Dermis blood vessel endothelial cell (primary cell): ENCODE data around the gene HMGN1. TPM values are rescaled to one million over a fixed set of nuclear protein-coding genes. Genes with fewer than 3 reads are reported as not detected.

Experiments used
- DNase-seq: peaks from one replicate; pipeline ENCODE4 v3.0.0; 2010
- total RNA-seq: library from RNA; depleted of rRNA; stranded (reverse); fragments of >200 nt; gene quantifications from 2 replicates; pipeline ENCODE4 v1.2.3, GENCODE V29; 2014

HMGN1 gene
- total RNA-seq, 1 donor from 2014 or later: 223 TPM

DNA sequence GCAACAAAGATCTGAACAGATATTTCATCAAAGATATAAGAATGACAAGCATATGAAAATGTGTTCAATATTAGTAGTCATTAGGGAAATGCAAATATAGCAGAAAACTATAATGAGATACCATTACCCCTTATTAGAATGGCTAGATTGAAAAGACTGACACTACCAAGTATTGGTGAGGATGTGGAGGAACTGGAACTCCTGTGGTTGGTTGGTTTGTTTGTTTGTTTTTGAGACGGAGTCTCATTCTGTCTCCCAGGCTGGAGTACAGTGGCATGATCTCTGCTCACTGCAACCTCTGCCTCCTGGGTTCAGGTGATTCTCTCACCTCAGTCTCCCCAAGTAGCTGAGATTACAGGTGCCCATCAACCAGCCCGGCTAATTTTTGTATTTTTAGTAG, 18.9 kb upstream of the HMGN1 start:
- DNase-seq: no peak

DNA sequence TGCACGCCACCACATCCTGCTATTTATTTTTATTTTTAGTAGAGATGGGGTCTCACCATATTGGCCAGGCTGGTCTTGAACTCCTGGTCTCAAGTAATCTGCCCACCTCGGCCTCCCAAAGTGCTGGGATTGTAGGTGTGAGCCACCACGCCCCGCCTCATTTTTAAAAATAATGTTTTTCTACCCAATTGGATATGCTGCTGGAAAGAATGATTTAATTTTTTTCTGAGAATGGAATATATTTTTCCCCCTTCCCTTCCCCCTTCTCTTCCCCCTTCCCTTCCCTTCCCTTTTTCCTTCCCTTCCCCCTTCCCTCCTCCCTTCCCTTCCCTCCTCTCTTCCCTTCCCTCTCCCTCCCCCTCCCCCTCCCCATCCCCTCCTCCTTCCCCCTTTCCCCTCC, 17.7 kb upstream of the HMGN1 start:
- DNase-seq: no peak

- no peak for DNase-seq
Observed at GRCh38 chr21:39364949-39365348, 16.1 kb upstream of the HMGN1 start.

- DNase-seq: no peak
Observed at GRCh38 chr21:39363607-39364555, 15.0 kb upstream of the HMGN1 start.

- DNase-seq: no peak
Observed at GRCh38 chr21:39362733-39363132, 13.8 kb upstream of the HMGN1 start.

DNA sequence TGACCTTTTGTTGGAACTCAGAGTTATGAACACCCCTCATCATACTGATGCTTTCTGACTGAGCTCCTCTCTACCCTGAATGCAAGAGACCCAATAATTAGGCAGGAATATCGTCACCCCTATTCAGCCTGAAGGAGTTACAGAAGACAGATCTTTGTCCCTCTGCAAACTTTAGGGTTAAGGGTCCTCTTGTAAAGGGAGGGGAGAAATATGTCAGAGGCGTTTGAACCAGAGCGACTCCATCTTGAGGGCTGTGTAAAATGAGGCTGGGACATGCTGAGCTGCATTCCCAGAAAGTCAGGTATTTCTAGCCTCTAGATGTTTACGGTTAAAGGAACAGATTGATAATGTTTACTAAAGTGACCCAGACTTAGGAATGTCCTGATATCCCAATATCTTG, 10.5 kb upstream of the HMGN1 start:
- no peak for DNase-seq

- DNase-seq: no peak
Observed at GRCh38 chr21:39353295-39353694, 4.4 kb upstream of the HMGN1 start.

DNA sequence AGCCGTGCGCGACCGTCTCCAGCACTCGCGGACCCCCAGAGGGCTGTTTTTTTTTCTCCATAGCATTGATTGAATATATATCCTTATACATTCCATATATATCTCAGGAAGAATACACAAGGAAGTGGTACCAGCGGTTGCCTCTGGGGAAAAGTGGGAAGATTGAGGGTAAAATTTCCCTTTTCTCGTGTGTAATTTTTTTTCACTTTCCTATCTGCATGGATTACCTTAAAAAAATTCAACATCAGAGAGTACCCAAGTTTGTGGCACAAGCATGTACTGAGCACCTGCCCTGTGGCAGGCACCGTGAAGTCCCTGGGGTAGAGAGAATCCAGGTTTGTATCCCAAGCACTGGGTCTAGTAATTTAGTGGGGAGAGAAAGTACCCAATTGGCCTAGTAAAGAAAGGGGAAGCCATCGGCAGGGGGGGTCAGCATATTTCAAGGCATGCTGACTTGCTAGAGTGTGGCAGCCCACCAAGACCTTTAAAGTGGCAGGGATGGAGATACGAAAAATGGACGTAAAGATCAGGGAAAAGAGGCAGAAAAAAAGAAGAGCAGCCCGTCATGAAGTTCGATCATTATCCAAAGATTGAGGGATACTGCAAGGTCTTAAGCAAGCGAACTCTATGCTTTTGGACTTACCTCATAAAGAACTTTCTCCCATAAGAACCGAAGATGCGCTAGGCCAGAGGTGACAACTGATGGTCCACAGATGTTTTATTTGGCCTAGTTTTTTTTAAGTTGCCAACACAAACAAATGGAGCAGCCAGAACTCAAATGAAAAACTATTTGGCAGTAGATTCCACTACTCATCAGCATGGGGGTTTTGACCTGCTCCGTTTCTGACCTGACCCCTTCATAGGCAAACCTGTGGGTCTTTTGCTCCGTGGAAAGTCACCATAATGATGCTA, 1.5 kb upstream of the HMGN1 start:
- DNase-seq: no peak

DNA sequence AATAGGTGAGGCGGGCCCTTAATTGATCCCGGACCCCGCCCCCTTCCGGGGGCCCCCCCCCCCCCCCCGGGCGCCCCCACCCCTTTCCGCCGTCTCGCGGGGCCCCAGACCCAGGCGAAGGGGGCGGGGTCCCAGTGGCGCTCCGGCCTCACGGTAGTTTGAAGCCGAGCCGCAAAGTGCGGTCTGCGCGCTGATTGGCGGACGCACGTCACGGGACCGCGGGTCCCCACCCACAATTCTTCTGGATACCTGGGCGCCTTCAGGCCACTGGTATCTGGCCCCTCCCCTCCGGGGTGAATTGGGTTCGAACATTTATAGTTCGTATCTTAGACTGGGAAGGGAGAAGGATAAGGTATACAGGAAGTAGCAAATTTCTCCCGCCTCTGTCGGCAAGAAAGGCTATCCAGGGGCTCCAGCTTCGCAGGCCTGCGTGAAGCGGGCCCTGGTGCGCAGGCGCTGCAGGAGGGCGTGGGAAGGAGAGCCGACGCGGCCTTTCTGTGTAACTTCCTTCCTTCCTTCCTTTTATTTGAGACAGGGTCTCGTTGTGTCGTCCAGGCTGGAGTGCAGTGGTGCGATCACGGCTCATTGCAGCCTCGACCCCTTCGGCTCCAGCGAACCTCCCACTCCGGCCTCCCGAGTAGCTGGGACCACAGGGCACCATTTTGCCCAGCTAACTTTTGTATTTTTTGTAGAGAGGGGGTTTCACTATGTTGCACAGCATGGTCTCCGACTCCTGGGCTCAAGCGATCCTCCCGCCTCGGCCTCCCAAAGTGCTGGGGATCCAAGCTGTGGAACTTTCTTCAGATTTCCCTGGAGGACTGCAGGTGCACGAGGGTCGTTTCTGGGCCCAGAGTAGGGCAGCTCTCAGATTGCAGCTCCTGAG, 564 bp upstream of the HMGN1 start:
- DNase-seq: peak; percentile 97

GRCh38 chr21:39348040-39348354, 891 bp downstream of the HMGN1 start:
- no peak for DNase-seq

DNA sequence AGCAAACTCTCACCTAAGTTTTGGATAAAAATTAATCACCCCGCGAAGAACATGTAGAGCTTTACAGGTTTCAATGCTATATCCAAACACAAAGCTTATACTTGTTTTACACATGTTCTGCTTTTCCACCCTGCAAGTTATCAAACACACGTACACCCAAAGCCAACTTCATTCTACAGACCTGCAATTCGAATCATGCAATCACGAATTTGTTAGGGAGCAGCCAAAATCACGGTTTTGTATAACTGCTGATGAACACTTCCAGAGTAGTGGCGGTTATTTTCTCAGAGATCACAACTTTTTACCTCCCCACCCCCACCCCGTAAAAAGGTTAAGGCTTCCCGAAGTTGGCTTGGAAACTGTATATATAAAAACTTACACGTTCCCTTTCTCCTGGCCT, 1.4 kb downstream of the HMGN1 start:
- no peak for DNase-seq

DNA sequence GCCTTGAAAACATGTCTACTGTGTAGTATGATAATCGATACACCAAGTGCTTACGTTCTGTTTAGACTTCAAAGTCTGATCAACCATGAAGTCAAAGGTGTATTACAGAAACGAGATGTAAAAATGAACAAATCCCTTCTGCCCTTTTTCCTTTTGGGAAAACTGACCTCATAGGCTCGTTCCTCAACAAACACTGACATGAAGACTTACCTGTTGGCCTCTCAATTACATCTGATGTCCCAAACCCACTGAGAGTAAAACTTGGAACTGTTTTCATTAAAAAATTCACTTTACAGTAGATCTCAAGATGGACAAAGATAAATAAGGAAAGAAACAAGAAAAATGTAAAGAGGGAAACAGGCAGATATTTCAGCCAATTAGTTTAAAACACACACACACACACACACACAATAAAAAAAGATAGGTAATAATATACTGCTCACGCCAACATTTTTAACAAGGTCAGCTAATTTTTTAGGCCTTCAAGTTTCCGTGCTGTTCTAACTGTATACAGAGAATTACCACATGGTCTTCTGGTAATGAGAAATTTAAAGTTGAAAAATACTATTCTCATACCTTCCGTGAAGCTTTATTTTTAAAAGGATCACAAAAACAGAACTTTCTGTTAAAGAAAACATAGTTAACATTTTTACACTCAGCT, 2.1 kb downstream of the HMGN1 start:
- DNase-seq: no peak

- DNase-seq: no peak
Observed at GRCh38 chr21:39346206-39346605, 2.7 kb downstream of the HMGN1 start.

GRCh38 chr21:39345440-39345839, 3.4 kb downstream of the HMGN1 start:
- DNase-seq: no peak

GRCh38 chr21:39344848-39345247, 4.0 kb downstream of the HMGN1 start:
- no peak for DNase-seq

DNA sequence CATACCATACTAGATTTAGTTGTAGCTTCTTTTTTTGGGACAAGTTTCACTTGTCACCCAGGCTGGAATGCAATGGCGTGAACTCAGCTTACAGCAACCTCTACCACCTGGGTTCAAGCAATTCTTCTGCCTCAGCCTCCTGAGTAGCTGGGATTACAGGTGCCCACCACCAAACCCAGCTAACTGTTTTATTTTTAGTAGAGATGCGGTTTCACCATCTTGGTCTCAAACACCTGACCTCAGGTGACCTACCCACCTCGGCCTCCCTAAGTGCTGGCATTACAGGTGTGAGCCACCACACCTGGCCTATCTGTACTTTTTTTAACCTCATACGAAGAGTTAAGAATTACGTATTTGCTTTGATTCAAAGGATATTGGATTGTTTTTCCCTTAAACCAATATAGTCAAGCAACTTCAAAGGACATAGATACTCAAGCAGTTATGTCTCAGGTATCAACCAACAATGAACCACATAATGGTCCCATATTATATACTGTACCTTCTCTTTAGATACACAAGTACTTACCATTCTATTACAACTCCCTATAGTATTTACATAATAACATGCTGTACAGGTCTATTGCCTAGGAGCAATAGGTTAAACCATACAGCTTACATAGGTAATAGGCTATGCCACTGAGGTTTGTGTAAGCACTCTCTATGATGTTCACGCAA, 7.5 kb downstream of the HMGN1 start:
- DNase-seq: no peak

DNA sequence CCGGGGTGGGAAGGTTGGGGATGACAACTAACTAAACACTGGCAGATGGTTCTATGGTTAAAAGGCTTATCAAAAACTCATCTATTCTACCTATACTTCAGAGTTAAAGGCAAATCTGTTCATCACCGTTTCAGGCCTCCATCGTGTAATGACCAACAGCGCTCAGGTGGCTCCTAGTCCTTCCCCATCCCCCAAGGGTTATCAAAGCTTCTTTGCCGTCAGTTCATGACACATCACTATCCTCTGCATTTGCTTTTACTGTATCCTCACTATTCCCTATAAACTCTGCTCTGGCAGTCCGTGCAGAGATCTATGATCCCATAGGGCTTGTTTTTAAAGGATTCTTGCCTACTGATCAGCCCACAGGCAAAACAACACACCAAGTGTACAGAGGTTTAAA, 8.2 kb downstream of the HMGN1 start:
- no peak for DNase-seq

GRCh38 chr21:39339231-39339630, 9.7 kb downstream of the HMGN1 start:
- no peak for DNase-seq

DNA sequence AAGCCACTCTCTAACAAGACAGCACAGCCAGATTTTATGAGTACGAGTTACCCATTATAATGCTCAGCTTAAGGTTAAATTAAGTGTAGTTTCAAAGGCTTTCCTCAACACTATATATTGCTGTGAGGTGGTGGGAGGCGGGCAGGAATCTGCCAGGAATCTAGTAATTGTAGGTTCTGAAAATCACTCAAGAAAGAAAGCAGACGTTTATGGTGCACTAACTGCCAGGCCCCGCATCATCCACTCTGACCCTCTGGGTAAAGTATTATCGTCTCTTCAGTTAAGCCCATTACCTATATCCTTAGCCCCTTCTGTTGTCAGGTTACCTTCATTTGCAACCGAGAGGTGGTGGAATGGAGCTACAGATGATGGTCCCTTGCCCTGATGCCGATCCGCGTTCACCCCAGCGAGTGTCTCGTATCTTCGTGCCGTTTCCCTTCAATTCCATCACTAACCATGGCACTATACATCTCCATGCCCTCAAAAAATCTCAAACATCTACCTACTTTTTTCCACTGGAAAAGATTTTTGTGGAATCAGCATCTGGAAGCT, 12.4 kb downstream of the HMGN1 start:
- DNase-seq: no peak

DNA sequence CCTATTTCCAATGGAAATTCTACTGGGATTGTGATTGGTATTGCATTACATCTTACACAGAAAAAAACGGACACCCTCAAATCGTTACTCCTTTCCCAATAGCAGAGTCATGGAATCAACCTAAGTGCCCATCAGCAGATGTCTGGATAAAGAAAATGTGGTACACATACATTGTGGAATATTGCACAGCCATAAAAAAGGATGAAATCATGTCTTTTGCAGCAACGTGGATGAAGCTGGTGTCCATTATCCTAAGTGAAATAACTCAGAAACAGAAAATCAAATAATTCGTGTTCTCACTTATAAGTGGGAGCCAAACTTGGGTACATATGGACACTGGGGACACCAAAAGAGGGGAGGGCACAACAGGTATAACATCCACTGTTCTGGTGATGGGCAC, 14.3 kb downstream of the HMGN1 start:
- DNase-seq: no peak

GRCh38 chr21:39332175-39332574, 16.7 kb downstream of the HMGN1 start:
- no peak for DNase-seq
